GM23338 (cell line): ENCODE results near the gene SMURF2. TPM values are rescaled to one million over a fixed set of nuclear protein-coding genes. Genes with fewer than 3 reads are reported as not detected.
A peak's percentile ranks its signal among the peaks of the same experiment; 100 is the strongest.
"Not testable (repeated sequence)": the region's sequence is repeated elsewhere in the genome, so short reads cannot be mapped to it uniquely, and the experiment has no call there.

ENCODE experiments used
- ATAC-seq: fragments of 200-7000 bp; cut with Tn5 transposase; 3 replicates; pipeline ENCODE4 v1.9.1; 2020
- DNase-seq: peaks from one replicate; pipeline ENCODE4 v3.0.0-alpha.2; 2015; ENCODE audit warnings: low spot score
- H2AFZ ChIP-seq: fragments of 200-600 bp; sonication (generic); 2 replicates; pipeline ENCODE4 v1.8.0; 2016; ENCODE audit warnings: antibody characterized with exemption, mild to moderate bottlenecking, moderate library complexity
- H3F3A ChIP-seq: fragments of 200-600 bp; sonication (generic); replicated peaks from 2 replicates; pipeline ENCODE4 v1.8.0; 2017; ENCODE audit warnings: antibody characterized with exemption, mixed run types, low read depth
- H3K27ac ChIP-seq: fragments of 200-600 bp; sonication (generic); 2 replicates; pipeline ENCODE4 v1.6.1; 2016; ENCODE audit warnings: low read depth
- H3K27me3 ChIP-seq: fragments of 200-600 bp; sonication (generic); 2 replicates; pipeline ENCODE4 v1.8.0; 2016; ENCODE audit warnings: mild to moderate bottlenecking, mixed run types, moderate library complexity; ENCODE audit not compliant: insufficient read depth
- H3K36me3 ChIP-seq: fragments of 200-600 bp; sonication (generic); 2 replicates; pipeline ENCODE4 v1.8.0; 2016; ENCODE audit warnings: mild to moderate bottlenecking; ENCODE audit not compliant: insufficient read depth
- H3K4me1 ChIP-seq: fragments of 200-600 bp; sonication (generic); 2 replicates; pipeline ENCODE4 v1.8.0; 2016; ENCODE audit warnings: mild to moderate bottlenecking, moderate library complexity; ENCODE audit not compliant: insufficient read depth
- H3K4me2 ChIP-seq: fragments of 200-600 bp; sonication (generic); 2 replicates; pipeline ENCODE4 v1.7.1; 2017; ENCODE audit warnings: mixed run types
- H3K4me3 ChIP-seq: fragments of 200-600 bp; sonication (generic); 2 replicates; pipeline ENCODE4 v1.6.1; 2016; ENCODE audit warnings: mixed run types
- H3K79me2 ChIP-seq: fragments of 200-600 bp; sonication (generic); replicated peaks from 2 replicates; pipeline ENCODE4 v1.8.0; 2017; ENCODE audit warnings: mild to moderate bottlenecking; ENCODE audit not compliant: insufficient read depth
- H3K9me2 ChIP-seq: fragments of 200-600 bp; sonication (generic); 2 replicates; pipeline ENCODE4 v1.8.0; 2017; ENCODE audit not compliant: insufficient read depth
- H4K20me1 ChIP-seq: fragments of 200-600 bp; sonication (generic); replicated peaks from 2 replicates; pipeline ENCODE4 v1.8.0; 2017; ENCODE audit warnings: mild to moderate bottlenecking; ENCODE audit not compliant: insufficient read depth
- H3K27ac Mint-ChIP-seq: 2 replicates; pipeline ENCODE4 v1.8.0; 2020; ENCODE audit warnings: inconsistent platforms, mild to moderate bottlenecking, moderate library complexity, mixed read lengths
- H3K27me3 Mint-ChIP-seq: 3 replicates; pipeline ENCODE4 v1.8.0; 2022; ENCODE audit warnings: low read depth, mild to moderate bottlenecking, moderate library complexity, mixed read lengths, inconsistent platforms; ENCODE audit not compliant: insufficient read depth, poor library complexity
- H3K36me3 Mint-ChIP-seq: 3 replicates; pipeline ENCODE4 v1.8.0; 2021; ENCODE audit warnings: low read depth, mild to moderate bottlenecking, inconsistent platforms, moderate library complexity, mixed read lengths
- H3K4me1 Mint-ChIP-seq: 3 replicates; pipeline ENCODE4 v1.8.0; 2020; ENCODE audit warnings: mild to moderate bottlenecking, inconsistent platforms, mixed read lengths
- H3K4me3 Mint-ChIP-seq: 3 replicates; pipeline ENCODE4 v1.8.0; 2021; ENCODE audit warnings: moderate library complexity, mild to moderate bottlenecking, inconsistent platforms, mixed read lengths
- H3K9me3 Mint-ChIP-seq: 3 replicates; pipeline ENCODE4 v1.8.0; 2020; ENCODE audit warnings: moderate library complexity, mild to moderate bottlenecking, inconsistent platforms, mixed read lengths
- CREB1 ChIP-seq: fragments of 250-450 bp; sonication (Bioruptor Pico); IDR thresholded peaks from 2 replicates; pipeline ENCODE4 v1.5.0; 2020; ENCODE audit warnings: low read depth, mild to moderate bottlenecking, moderate library complexity
- EZH2 ChIP-seq: fragments of 200-600 bp; sonication (generic); IDR thresholded peaks from one replicate; pipeline ENCODE4 v1.8.0; 2017; ENCODE audit warnings: antibody characterized with exemption, mild to moderate bottlenecking, low read depth; ENCODE audit not compliant: unreplicated experiment
- EZH2phosphoT487 ChIP-seq: fragments of 200-600 bp; sonication (generic); IDR thresholded peaks from one replicate; pipeline ENCODE4 v1.8.1; 2018; ENCODE audit warnings: antibody characterized with exemption; ENCODE audit not compliant: unreplicated experiment
- JUNB ChIP-seq: IDR thresholded peaks from one replicate; pipeline ENCODE4 v1.6.1; 2016; ENCODE audit warnings: antibody characterized with exemption; ENCODE audit not compliant: unreplicated experiment
- NANOG ChIP-seq: IDR thresholded peaks from 2 replicates; pipeline ENCODE4 v1.6.1; 2016; ENCODE audit warnings: antibody characterized with exemption, borderline replicate concordance
- POLR2AphosphoS5 ChIP-seq: IDR thresholded peaks from 2 replicates; pipeline ENCODE4 v1.6.1; 2016; ENCODE audit warnings: antibody characterized with exemption, low read depth
- STAT1 ChIP-seq: IDR thresholded peaks from one replicate; pipeline ENCODE4 v1.6.1; 2016; ENCODE audit warnings: antibody characterized with exemption; ENCODE audit not compliant: unreplicated experiment
- ZNF114 ChIP-seq: fragments of 250-450 bp; sonication (Bioruptor Pico); IDR thresholded peaks from 2 replicates; pipeline ENCODE4 v1.5.0; 2020; ENCODE audit warnings: mild to moderate bottlenecking, moderate library complexity
- polyA plus RNA-seq: library from polyadenylated mRNA; unstranded; fragments of >200 nt; fragmentation: Nextera tagmentation; extraction: Ambion mirVana; gene quantifications from 2 replicates; pipeline ENCODE4 v1.2.1, GENCODE V29; 2016
- total RNA-seq: library from RNA; depleted of rRNA; stranded (reverse); fragments of >200 nt; shearing (Covaris generic); gene quantifications from 2 replicates; pipeline ENCODE4 v1.2.3, GENCODE V29; 2014
- TF ChIP-seq, protein P1 (sequence below): IDR thresholded peaks from 2 replicates; pipeline ENCODE4 v1.6.1; 2016; ENCODE audit warnings: antibody characterized with exemption
- TF ChIP-seq, protein P2 (sequence below): IDR thresholded peaks from one replicate; pipeline ENCODE4 v1.6.1; 2018; ENCODE audit warnings: antibody characterized with exemption; ENCODE audit not compliant: unreplicated experiment
- TF ChIP-seq, protein P3 (sequence below): fragments of 250-450 bp; sonication (Bioruptor Pico); IDR thresholded peaks from 2 replicates; pipeline ENCODE4 v1.5.0; 2020; ENCODE audit warnings: mild to moderate bottlenecking, moderate library complexity

SMURF2 gene
- total and polyA plus RNA-seq, 2 experiments from 2014 or later, result 12.1 to 29.6 TPM

DNA sequence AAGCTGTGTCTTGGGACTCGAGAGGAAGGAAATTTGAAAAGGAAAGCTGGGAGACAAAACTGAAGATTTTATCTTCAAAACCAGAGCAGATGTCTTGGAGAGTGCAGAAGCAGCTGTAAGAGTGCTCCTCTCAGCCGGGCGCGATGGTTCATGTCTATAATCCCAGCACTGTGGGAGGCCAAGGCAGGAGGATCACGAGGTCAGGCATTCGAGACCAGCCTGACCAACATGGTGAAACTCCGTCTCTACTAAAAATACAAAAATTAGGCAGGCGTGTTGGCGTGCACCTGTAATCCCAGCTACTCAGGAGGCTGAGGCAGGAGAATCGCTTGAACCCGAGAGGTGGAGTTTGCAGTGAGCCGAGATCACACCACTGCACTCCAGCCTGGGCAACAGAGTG is 57.6 kb downstream of the SMURF2 start:
- H3K4me3 ChIP-seq, H3K9me2 ChIP-seq, H3K4me2 ChIP-seq, H3K9me3 Mint-ChIP-seq, ATAC-seq, H3F3A ChIP-seq, H3K4me3 Mint-ChIP-seq, H3K36me3 ChIP-seq, H2AFZ ChIP-seq, H3K27me3 Mint-ChIP-seq, H4K20me1 ChIP-seq, H3K4me1 ChIP-seq, DNase-seq, H3K27ac ChIP-seq, H3K27ac Mint-ChIP-seq, H3K36me3 Mint-ChIP-seq, H3K4me1 Mint-ChIP-seq, H3K27me3 ChIP-seq: not testable (repeated sequence)
- H3K79me2 ChIP-seq, result peaks cover 64% of the 10 kb centered on the region

DNA sequence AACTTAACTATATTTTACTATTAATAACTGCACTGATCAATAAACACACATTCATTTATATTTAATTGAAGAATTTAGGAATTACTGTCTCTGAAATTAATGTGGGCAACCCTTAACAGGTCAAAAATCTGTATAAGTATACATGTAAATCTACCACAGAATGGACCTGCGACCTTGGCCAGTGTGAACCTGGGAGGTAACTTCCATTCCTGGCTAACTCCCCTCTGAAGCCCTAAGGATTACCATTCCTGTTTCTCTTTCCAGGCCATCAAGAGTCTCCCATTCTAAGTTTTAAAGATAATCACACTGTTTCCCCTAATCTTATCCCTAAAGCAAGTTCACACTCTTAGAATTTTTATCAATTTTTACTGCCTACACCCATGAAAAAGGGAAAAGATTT is 58.1 kb downstream of the SMURF2 start:
- Histone ChIP-seq H3K27ac (no peak overlapping the region), H3F3A (no peaks in the 10 kb centered on the region), H3K79me2 (peaks cover 62% of the 10 kb centered on the region), H3K4me1 (no peaks in the 10 kb centered on the region), H3K27me3 (no peaks in the 10 kb centered on the region), H3K4me3 (no peak overlapping the region), H3K36me3 (no peaks in the 10 kb centered on the region), H3K9me2 (no peaks in the 10 kb centered on the region), H4K20me1 (0 out of 2 replicates have a peak, but pooled peaks cover 3% of the 10 kb centered on the region), H2AFZ (no peak overlapping the region), H3K4me2 (no peak overlapping the region)
- Mint-ChIP-seq H3K4me1 (peaks cover 3% of the 10 kb centered on the region; the same call in 2 of the 3 replicates), H3K9me3 (no peaks in the 10 kb centered on the region), H3K4me3 (no peak overlapping the region), H3K27ac (peak overlapping the region; percentile 4; the same call in 1 of the 2 replicates), H3K27me3 (no peaks in the 10 kb centered on the region), H3K36me3 (no peaks in the 10 kb centered on the region)
- DNase-seq (no peak), ATAC-seq (no peak)
- TF ChIP-seq POLR2AphosphoS5, result no peak
- TF ChIP-seq, protein P1, sequence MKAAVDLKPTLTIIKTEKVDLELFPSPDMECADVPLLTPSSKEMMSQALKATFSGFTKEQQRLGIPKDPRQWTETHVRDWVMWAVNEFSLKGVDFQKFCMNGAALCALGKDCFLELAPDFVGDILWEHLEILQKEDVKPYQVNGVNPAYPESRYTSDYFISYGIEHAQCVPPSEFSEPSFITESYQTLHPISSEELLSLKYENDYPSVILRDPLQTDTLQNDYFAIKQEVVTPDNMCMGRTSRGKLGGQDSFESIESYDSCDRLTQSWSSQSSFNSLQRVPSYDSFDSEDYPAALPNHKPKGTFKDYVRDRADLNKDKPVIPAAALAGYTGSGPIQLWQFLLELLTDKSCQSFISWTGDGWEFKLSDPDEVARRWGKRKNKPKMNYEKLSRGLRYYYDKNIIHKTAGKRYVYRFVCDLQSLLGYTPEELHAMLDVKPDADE, result no peak
- TF ChIP-seq ZNF114 (CRISPR knock-in tag), result no peak
- TF ChIP-seq, protein P2, sequence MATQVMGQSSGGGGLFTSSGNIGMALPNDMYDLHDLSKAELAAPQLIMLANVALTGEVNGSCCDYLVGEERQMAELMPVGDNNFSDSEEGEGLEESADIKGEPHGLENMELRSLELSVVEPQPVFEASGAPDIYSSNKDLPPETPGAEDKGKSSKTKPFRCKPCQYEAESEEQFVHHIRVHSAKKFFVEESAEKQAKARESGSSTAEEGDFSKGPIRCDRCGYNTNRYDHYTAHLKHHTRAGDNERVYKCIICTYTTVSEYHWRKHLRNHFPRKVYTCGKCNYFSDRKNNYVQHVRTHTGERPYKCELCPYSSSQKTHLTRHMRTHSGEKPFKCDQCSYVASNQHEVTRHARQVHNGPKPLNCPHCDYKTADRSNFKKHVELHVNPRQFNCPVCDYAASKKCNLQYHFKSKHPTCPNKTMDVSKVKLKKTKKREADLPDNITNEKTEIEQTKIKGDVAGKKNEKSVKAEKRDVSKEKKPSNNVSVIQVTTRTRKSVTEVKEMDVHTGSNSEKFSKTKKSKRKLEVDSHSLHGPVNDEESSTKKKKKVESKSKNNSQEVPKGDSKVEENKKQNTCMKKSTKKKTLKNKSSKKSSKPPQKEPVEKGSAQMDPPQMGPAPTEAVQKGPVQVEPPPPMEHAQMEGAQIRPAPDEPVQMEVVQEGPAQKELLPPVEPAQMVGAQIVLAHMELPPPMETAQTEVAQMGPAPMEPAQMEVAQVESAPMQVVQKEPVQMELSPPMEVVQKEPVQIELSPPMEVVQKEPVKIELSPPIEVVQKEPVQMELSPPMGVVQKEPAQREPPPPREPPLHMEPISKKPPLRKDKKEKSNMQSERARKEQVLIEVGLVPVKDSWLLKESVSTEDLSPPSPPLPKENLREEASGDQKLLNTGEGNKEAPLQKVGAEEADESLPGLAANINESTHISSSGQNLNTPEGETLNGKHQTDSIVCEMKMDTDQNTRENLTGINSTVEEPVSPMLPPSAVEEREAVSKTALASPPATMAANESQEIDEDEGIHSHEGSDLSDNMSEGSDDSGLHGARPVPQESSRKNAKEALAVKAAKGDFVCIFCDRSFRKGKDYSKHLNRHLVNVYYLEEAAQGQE, result no peak
- TF ChIP-seq NANOG, result no peak
- no peak for TF ChIP-seq EZH2phosphoT487
- TF ChIP-seq JUNB, result no peak
- TF ChIP-seq STAT1, result no peak
- no peak for TF ChIP-seq CREB1
- TF ChIP-seq EZH2, result no peak
- TF ChIP-seq, protein P3, sequence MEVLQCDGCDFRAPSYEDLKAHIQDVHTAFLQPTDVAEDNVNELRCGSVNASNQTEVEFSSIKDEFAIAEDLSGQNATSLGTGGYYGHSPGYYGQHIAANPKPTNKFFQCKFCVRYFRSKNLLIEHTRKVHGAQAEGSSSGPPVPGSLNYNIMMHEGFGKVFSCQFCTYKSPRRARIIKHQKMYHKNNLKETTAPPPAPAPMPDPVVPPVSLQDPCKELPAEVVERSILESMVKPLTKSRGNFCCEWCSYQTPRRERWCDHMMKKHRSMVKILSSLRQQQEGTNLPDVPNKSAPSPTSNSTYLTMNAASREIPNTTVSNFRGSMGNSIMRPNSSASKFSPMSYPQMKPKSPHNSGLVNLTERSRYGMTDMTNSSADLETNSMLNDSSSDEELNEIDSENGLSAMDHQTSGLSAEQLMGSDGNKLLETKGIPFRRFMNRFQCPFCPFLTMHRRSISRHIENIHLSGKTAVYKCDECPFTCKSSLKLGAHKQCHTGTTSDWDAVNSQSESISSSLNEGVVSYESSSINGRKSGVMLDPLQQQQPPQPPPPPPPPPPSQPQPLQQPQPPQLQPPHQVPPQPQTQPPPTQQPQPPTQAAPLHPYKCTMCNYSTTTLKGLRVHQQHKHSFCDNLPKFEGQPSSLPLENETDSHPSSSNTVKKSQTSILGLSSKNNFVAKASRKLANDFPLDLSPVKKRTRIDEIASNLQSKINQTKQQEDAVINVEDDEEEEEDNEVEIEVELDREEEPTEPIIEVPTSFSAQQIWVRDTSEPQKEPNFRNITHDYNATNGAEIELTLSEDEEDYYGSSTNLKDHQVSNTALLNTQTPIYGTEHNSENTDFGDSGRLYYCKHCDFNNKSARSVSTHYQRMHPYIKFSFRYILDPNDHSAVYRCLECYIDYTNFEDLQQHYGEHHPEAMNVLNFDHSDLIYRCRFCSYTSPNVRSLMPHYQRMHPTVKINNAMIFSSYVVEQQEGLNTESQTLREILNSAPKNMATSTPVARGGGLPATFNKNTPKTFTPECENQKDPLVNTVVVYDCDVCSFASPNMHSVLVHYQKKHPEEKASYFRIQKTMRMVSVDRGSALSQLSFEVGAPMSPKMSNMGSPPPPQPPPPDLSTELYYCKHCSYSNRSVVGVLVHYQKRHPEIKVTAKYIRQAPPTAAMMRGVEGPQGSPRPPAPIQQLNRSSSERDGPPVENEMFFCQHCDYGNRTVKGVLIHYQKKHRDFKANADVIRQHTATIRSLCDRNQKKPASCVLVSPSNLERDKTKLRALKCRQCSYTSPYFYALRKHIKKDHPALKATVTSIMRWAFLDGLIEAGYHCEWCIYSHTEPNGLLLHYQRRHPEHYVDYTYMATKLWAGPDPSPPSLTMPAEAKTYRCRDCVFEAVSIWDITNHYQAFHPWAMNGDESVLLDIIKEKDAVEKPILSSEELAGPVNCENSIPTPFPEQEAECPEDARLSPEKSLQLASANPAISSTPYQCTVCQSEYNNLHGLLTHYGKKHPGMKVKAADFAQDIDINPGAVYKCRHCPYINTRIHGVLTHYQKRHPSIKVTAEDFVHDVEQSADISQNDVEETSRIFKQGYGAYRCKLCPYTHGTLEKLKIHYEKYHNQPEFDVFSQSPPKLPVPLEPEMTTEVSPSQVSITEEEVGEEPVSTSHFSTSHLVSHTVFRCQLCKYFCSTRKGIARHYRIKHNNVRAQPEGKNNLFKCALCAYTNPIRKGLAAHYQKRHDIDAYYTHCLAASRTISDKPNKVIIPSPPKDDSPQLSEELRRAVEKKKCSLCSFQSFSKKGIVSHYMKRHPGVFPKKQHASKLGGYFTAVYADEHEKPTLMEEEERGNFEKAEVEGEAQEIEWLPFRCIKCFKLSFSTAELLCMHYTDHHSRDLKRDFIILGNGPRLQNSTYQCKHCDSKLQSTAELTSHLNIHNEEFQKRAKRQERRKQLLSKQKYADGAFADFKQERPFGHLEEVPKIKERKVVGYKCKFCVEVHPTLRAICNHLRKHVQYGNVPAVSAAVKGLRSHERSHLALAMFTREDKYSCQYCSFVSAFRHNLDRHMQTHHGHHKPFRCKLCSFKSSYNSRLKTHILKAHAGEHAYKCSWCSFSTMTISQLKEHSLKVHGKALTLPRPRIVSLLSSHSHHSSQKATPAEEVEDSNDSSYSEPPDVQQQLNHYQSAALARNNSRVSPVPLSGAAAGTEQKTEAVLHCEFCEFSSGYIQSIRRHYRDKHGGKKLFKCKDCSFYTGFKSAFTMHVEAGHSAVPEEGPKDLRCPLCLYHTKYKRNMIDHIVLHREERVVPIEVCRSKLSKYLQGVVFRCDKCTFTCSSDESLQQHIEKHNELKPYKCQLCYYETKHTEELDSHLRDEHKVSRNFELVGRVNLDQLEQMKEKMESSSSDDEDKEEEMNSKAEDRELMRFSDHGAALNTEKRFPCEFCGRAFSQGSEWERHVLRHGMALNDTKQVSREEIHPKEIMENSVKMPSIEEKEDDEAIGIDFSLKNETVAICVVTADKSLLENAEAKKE, result no peak
